T-helper 1 cell treated with Interleukin-12 subunit alpha and Interleukin-12 subunit beta and Interleukin-4 antibody, amounts not matched to agents 30 μg/mL and 1 μg/mL, for 36 hours (primary cell): ENCODE data around the gene ADARB2.

ENCODE experiments used
- H3K27ac Mint-ChIP-seq: one replicate; pipeline ENCODE4 v1.8.0; 2021; ENCODE audit warnings: mild to moderate bottlenecking, mixed read lengths
- H3K27me3 Mint-ChIP-seq: one replicate; pipeline ENCODE4 v1.8.0; 2021; ENCODE audit warnings: low read depth, mixed read lengths
- H3K36me3 Mint-ChIP-seq: one replicate; pipeline ENCODE4 v1.8.0; 2021; ENCODE audit warnings: low read depth, mixed read lengths
- H3K4me1 Mint-ChIP-seq: one replicate; pipeline ENCODE4 v1.8.0; 2021; ENCODE audit warnings: low read depth, mixed read lengths
- H3K4me3 Mint-ChIP-seq: one replicate; pipeline ENCODE4 v1.8.0; 2021; ENCODE audit warnings: mild to moderate bottlenecking, moderate library complexity, mixed read lengths
- H3K9me3 Mint-ChIP-seq: one replicate; pipeline ENCODE4 v1.8.0; 2021; ENCODE audit warnings: mixed read lengths

ADARB2 gene

GRCh38 chr10:1529806-1530413 is 207.4 kb downstream of the ADARB2 start:
- Mint-ChIP-seq H3K27me3 (no peaks in the 10 kb centered on the region), H3K27ac (no peak overlapping the region), H3K9me3 (no peaks in the 10 kb centered on the region), H3K4me3 (no peak overlapping the region), H3K36me3 (no peaks in the 10 kb centered on the region), H3K4me1 (no peaks in the 10 kb centered on the region)

GRCh38 chr10:1527951-1528350 is 209.4 kb downstream of the ADARB2 start:
- no peaks in the 10 kb centered on the region for H3K4me1 Mint-ChIP-seq
- no peaks in the 10 kb centered on the region for H3K9me3 Mint-ChIP-seq
- no peaks in the 10 kb centered on the region for H3K36me3 Mint-ChIP-seq
- H3K27me3 Mint-ChIP-seq: no peaks in the 10 kb centered on the region
- H3K27ac Mint-ChIP-seq: no peak overlapping the region
- H3K4me3 Mint-ChIP-seq: no peak overlapping the region

- no peaks in the 10 kb centered on the region for H3K9me3 Mint-ChIP-seq
- no peak overlapping the region for H3K4me3 Mint-ChIP-seq
- no peaks in the 10 kb centered on the region for H3K4me1 Mint-ChIP-seq
- H3K27ac Mint-ChIP-seq: no peak overlapping the region
- no peaks in the 10 kb centered on the region for H3K36me3 Mint-ChIP-seq
- no peaks in the 10 kb centered on the region for H3K27me3 Mint-ChIP-seq
These were observed 210.8 kb downstream of the ADARB2 start for GRCh38 chr10:1526436-1527055.

- Mint-ChIP-seq H3K9me3 (no peaks in the 10 kb centered on the region), H3K27ac (no peak overlapping the region)
These were observed 211.8 kb downstream of the ADARB2 start for GRCh38 chr10:1525354-1526162.

GRCh38 chr10:1524540-1524939 is 212.8 kb downstream of the ADARB2 start:
- no peaks in the 10 kb centered on the region for H3K9me3 Mint-ChIP-seq
- no peaks in the 10 kb centered on the region for H3K36me3 Mint-ChIP-seq
- H3K4me3 Mint-ChIP-seq: no peak overlapping the region
- H3K4me1 Mint-ChIP-seq: no peaks in the 10 kb centered on the region
- no peaks in the 10 kb centered on the region for H3K27me3 Mint-ChIP-seq
- H3K27ac Mint-ChIP-seq: no peak overlapping the region

More at GRCh38 chr10:1525354-1526162, 211.8 kb downstream of the ADARB2 start:
- Mint-ChIP-seq H3K4me1 (no peaks in the 10 kb centered on the region), H3K36me3 (no peaks in the 10 kb centered on the region), H3K4me3 (no peak overlapping the region), H3K27me3 (no peaks in the 10 kb centered on the region)

GRCh38 chr10:1523221-1523620 is 214.1 kb downstream of the ADARB2 start:
- no peaks in the 10 kb centered on the region for H3K4me1 Mint-ChIP-seq
- H3K36me3 Mint-ChIP-seq: no peaks in the 10 kb centered on the region
- H3K9me3 Mint-ChIP-seq: no peaks in the 10 kb centered on the region
- no peaks in the 10 kb centered on the region for H3K27me3 Mint-ChIP-seq
- no peak overlapping the region for H3K4me3 Mint-ChIP-seq
- no peak overlapping the region for H3K27ac Mint-ChIP-seq

GRCh38 chr10:1522237-1522636 is 215.1 kb downstream of the ADARB2 start:
- no peak overlapping the region for H3K27ac Mint-ChIP-seq
- no peaks in the 10 kb centered on the region for H3K4me1 Mint-ChIP-seq
- H3K4me3 Mint-ChIP-seq: no peak overlapping the region
- H3K36me3 Mint-ChIP-seq: no peaks in the 10 kb centered on the region
- H3K27me3 Mint-ChIP-seq: no peaks in the 10 kb centered on the region
- H3K9me3 Mint-ChIP-seq: no peaks in the 10 kb centered on the region

- H3K4me3 Mint-ChIP-seq: no peak overlapping the region
- no peaks in the 10 kb centered on the region for H3K27me3 Mint-ChIP-seq
- no peaks in the 10 kb centered on the region for H3K4me1 Mint-ChIP-seq
- no peaks in the 10 kb centered on the region for H3K9me3 Mint-ChIP-seq
- H3K36me3 Mint-ChIP-seq: no peaks in the 10 kb centered on the region
- H3K27ac Mint-ChIP-seq: no peak overlapping the region
These were observed 215.6 kb downstream of the ADARB2 start for GRCh38 chr10:1521741-1522140.

- H3K4me1 Mint-ChIP-seq: no peaks in the 10 kb centered on the region
- H3K9me3 Mint-ChIP-seq: no peaks in the 10 kb centered on the region
- H3K4me3 Mint-ChIP-seq: no peak overlapping the region
- no peaks in the 10 kb centered on the region for H3K36me3 Mint-ChIP-seq
- H3K27me3 Mint-ChIP-seq: no peaks in the 10 kb centered on the region
- no peak overlapping the region for H3K27ac Mint-ChIP-seq
These were observed 216.3 kb downstream of the ADARB2 start for GRCh38 chr10:1520909-1521565.

GRCh38 chr10:1519391-1519790 is 217.9 kb downstream of the ADARB2 start:
- H3K4me1 Mint-ChIP-seq: no peaks in the 10 kb centered on the region
- no peaks in the 10 kb centered on the region for H3K27me3 Mint-ChIP-seq
- no peaks in the 10 kb centered on the region for H3K36me3 Mint-ChIP-seq
- H3K27ac Mint-ChIP-seq: no peak overlapping the region
- H3K9me3 Mint-ChIP-seq: no peaks in the 10 kb centered on the region
- no peak overlapping the region for H3K4me3 Mint-ChIP-seq

- Mint-ChIP-seq H3K27me3 (no peaks in the 10 kb centered on the region), H3K27ac (no peak overlapping the region), H3K4me3 (no peak overlapping the region), H3K36me3 (no peaks in the 10 kb centered on the region), H3K4me1 (no peaks in the 10 kb centered on the region), H3K9me3 (no peaks in the 10 kb centered on the region)
These were observed 219.6 kb downstream of the ADARB2 start for GRCh38 chr10:1517684-1518083.

GRCh38 chr10:1516492-1517165 is 220.7 kb downstream of the ADARB2 start:
- H3K4me3 Mint-ChIP-seq: no peak overlapping the region
- no peaks in the 10 kb centered on the region for H3K36me3 Mint-ChIP-seq
- H3K4me1 Mint-ChIP-seq: no peaks in the 10 kb centered on the region
- H3K9me3 Mint-ChIP-seq: no peaks in the 10 kb centered on the region
- no peaks in the 10 kb centered on the region for H3K27me3 Mint-ChIP-seq
- H3K27ac Mint-ChIP-seq: no peak overlapping the region

GRCh38 chr10:1515780-1516491 is 221.4 kb downstream of the ADARB2 start:
- Mint-ChIP-seq H3K4me3 (no peak overlapping the region), H3K27ac (no peak overlapping the region), H3K4me1 (no peaks in the 10 kb centered on the region), H3K9me3 (no peaks in the 10 kb centered on the region), H3K36me3 (no peaks in the 10 kb centered on the region), H3K27me3 (no peaks in the 10 kb centered on the region)
